ENCODE data around the gene QPRT.

QPRT gene

DNA sequence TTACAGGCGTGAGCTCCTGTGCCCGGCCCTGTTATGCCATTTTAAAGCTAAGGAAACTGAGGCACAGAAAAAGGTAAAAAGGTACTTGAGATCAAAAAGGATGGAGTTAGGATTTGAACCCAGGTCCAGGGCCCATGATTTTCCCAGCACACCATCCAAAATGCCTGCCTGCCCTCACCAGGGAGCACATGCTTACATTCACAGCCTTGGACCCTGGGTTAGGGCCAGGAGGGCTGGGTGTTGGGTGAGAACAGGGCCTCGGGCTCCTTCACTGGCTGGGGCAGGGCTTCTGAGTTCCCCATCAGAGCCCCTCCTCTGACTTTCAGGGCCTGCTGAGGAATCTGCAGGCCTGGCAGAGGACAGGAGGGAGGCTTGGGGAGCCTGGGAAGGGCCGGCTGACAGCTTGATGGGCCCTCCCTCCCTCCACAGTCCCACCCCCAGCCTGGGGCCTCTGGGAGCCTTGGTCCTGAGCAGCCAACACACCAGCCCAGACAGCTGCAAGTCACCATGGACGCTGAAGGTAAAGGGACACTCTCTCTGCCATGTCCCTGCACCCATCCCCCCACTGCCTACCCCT is at the start of gene QPRT:
Gene QPRT, plus strand, starts transcription at position 490 of the 577 bp plus-strand sequence. Its CDS starts 18 bp downstream, at position 508.
- TF ChIP-seq, protein P1, sequence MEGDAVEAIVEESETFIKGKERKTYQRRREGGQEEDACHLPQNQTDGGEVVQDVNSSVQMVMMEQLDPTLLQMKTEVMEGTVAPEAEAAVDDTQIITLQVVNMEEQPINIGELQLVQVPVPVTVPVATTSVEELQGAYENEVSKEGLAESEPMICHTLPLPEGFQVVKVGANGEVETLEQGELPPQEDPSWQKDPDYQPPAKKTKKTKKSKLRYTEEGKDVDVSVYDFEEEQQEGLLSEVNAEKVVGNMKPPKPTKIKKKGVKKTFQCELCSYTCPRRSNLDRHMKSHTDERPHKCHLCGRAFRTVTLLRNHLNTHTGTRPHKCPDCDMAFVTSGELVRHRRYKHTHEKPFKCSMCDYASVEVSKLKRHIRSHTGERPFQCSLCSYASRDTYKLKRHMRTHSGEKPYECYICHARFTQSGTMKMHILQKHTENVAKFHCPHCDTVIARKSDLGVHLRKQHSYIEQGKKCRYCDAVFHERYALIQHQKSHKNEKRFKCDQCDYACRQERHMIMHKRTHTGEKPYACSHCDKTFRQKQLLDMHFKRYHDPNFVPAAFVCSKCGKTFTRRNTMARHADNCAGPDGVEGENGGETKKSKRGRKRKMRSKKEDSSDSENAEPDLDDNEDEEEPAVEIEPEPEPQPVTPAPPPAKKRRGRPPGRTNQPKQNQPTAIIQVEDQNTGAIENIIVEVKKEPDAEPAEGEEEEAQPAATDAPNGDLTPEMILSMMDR (IDR thresholded peaks at IDR 0.05), result no peak

DNA sequence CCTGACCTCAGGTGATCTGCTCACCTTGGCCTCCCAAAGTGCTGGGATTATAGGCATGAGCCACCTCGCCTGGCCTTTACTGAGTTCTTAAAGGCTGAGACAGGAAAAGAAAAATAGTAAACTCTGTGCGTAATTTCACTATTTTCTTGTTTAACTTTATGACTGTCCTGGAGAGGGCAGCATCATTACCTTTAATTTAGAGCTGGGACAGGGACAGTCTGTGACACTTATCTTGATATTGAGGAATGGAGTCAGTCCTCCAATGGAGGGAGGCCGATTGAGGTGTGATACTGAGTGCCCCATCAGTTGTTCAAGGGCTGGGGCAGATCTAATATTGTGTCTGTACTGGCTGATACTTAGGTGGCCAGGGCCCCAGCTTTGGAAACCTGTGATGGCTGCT is 37.4 kb upstream of the QPRT start:
- TF ChIP-seq, protein P1 (IDR thresholded peaks at IDR 0.05), result no peak

DNA sequence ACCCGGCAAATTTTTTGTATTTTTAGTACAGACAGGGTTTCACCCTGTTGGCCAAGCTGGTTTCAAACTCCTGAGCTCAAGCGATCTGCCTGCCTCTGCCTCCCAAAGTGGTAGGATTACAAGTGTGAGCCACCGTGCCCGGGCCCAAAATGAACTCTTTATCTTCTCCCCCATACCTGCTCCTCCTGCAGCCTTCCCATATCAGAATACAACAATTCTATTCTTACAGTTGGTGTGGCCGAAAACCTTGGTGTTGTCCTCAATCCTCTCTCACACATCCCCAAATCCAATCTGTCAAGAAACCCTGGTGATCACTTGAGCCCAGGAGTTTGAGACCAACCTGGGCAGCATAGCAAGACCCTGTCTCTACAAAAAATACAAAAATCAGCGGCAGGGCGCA is 35.4 kb upstream of the QPRT start:
- TF ChIP-seq, protein P1 (IDR thresholded peaks at IDR 0.05), result no peak

DNA sequence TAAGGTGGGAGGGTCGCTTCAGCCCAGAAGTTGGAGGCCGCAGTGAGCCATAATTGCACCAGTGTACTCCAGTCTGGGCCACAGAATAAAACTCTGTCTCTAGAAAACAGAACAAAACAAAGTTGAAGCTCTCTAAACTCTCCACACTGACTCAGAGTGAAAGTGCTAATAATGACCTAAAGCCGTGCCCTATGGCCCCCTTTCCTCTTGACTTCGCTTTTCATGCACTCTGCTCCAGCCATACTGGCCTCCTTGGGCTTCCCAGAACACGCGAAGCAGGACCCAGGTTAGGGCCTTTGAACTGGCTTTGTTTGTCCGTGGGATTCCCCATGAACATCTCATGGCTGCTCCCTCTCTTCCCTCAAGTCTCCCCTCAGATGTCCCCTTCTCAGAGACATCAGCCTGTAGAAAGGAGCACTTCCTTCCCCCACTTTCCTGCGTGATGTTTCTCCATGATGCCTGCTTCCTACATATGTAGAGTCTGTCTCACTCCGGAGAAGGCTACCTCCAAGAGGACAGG is 34.6 kb upstream of the QPRT start:
- TF ChIP-seq, protein P1 (IDR thresholded peaks at IDR 0.05), result no peak

DNA sequence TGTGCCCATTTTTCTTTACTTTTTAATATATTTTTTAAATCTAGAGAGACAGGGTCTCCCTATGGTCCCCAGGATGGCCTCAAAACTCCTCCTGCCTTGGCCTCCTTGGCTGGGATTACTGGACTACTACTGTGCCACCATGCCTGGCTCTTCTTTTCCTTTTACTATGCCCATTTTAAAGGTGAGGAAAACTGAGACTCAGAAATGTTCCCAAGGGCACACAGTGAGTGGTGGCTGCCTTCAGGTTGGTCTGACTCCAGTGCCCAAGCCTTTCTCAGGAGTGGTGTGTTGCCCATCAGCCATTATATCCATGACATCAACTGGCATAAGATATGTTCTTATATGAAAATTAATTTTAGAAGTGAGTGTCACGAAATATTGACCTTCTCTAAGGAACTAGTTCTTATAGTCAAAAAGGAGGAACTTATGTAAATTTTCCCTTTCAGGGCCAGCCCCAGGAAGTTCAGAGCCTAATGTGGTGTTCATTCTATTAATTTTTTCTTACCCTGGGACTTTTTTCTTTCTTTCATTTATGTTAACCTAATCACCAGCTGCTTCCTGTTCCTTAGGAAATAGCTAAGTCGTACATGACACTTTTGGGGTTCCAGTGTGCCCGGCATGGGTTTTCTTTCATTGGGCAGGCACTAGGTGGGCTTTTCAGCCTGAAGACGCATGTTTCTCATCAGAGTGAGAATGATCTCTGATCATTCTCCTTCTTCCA is 33.8 kb upstream of the QPRT start:
- TF ChIP-seq, protein P1 (IDR thresholded peaks at IDR 0.05), result no peak

DNA sequence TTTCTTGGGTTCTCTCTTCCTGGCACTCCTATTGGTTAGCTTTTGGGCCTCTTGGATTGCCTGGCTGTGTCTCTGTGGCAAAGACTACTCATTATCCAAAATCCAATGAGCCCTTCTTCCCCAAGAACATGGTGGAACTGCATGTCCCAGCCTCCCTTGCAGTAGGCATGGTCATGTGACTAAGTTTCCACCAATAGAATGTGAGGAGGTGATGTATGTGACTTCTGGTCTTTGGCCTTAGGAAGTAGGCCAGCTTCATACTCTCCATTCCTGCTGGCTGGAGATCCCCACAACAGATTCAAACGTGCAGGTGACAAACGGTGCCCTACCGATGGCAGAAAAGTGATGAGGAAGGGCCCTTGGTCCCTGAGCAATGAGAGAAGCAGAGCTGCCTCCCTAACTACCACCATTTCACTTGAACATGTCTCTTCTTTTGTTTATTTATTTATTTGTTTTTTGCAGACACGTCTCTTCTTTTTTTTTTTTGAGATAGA is 33.2 kb upstream of the QPRT start:
- TF ChIP-seq, protein P1 (IDR thresholded peaks at IDR 0.05), result no peak

DNA sequence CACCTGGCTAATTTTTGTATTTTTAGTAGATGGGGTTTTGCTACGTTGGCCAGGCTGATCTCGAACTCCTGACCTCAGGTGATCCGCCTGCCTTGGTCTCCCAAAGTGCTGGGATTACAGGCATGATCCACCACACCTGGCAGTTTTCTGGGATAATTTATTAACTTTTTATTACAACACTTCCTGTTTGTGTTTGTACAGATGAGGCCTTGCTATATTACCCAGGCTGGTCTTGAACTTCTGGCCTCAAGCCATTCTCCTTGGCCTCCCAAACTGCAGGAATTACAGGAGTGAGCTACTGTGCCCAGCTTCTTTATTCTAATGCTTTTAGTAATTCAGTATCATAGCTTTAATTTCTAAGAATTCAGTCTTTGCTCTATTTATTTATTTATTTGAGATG is 32.0 kb upstream of the QPRT start:
- TF ChIP-seq, protein P1 (IDR thresholded peaks at IDR 0.05), result no peak

Measured in LNCAP (cell line).